Stimulated activated CD8-positive, alpha-beta memory T cell treated with anti-CD3 and anti-CD28 coated beads, Interleukin-4, amount 100 ng/mL, for 1 hour (primary cell): ENCODE measurements around the gene ADD2.
"Not testable (repeated sequence)": the region's sequence is repeated elsewhere in the genome, so short reads cannot be mapped to it uniquely, and the experiment has no call there.

Source experiments
- DNase-seq, 2 donors: peaks; one replicate each; pipeline ENCODE4 v3.0.0-alpha.2; 2020; ENCODE audit warnings: low read depth in 2 of 2, low spot score in 1 of 2

The ADD2 gene, protein sequence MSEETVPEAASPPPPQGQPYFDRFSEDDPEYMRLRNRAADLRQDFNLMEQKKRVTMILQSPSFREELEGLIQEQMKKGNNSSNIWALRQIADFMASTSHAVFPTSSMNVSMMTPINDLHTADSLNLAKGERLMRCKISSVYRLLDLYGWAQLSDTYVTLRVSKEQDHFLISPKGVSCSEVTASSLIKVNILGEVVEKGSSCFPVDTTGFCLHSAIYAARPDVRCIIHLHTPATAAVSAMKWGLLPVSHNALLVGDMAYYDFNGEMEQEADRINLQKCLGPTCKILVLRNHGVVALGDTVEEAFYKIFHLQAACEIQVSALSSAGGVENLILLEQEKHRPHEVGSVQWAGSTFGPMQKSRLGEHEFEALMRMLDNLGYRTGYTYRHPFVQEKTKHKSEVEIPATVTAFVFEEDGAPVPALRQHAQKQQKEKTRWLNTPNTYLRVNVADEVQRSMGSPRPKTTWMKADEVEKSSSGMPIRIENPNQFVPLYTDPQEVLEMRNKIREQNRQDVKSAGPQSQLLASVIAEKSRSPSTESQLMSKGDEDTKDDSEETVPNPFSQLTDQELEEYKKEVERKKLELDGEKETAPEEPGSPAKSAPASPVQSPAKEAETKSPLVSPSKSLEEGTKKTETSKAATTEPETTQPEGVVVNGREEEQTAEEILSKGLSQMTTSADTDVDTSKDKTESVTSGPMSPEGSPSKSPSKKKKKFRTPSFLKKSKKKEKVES

GRCh38 chr2:70767699-70768589 is at the start of gene ADD2:
Gene ADD2, minus strand, starts transcription at chr2:70768200. Its CDS starts 61,792 bp downstream, at chr2:70706408.
- no peak for DNase-seq

DNA sequence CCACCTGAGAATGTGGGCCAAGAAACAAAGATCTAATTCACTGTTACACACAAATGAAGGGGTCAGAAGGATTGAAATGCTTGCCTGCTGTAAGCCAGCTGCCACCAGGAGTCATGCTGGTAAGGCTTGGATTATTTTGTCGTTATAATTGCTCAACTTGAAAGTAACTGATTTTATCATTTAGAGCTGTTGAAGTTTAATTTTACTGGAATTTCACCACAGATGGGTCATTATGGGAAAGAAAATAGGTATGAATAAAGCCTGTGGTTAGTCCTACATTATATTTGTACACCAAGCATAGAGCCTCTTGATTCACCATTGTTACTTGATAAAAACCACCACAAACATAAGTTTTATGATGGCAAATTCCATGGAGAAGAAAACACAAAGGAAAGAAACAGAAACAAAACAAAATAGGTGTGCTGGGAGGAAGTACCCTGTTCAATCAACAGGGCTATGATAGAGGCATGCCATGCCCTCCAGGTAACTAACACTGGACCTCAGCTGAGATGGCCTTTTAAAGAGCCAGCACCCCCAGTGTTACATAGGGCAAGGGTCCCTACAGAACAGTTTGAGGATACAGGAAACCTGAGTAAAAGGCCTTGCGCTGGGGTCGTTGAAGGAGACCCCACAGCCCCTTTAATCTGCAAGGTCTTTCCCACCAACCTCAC is 49.4 kb upstream of the ADD2 start:
- DNase-seq, result no peak

- no peak for DNase-seq
Measured at GRCh38 chr2:70816726-70817125, 48.7 kb upstream of the ADD2 start.

- DNase-seq, result no peak
Measured at GRCh38 chr2:70808983-70809958, 41.3 kb upstream of the ADD2 start.

- DNase-seq, result no peak
Measured at GRCh38 chr2:70807828-70808118, 39.8 kb upstream of the ADD2 start.

GRCh38 chr2:70807102-70807827 is 39.3 kb upstream of the ADD2 start:
- DNase-seq, result no peak

- no peak for DNase-seq
Measured at GRCh38 chr2:70806620-70807019, 38.6 kb upstream of the ADD2 start.

- no peak for DNase-seq
Measured at GRCh38 chr2:70806013-70806412, 38.0 kb upstream of the ADD2 start.

- DNase-seq, result no peak
Measured at GRCh38 chr2:70801607-70802263, 33.7 kb upstream of the ADD2 start.

GRCh38 chr2:70799706-70800105 is 31.7 kb upstream of the ADD2 start:
- no peak for DNase-seq

DNA sequence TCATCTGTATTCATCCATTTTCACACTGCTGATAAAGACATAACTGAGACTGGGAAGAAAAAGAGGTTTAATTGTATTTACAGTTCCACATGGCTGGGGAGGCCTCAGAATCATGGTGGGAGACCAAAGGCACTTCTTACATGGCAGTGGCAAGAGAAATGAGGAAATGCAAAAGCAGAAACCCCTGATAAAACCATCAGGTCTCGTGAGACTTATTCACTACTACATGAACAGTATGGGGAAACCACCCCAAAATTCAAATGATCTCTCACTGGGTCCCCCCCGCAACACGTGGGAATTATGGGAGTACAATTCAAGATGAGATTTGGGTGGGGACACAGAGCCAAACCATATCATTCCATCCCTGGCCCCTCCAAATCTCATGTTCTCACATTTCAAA is 30.0 kb upstream of the ADD2 start:
- DNase-seq, result not testable (repeated sequence)

DNA sequence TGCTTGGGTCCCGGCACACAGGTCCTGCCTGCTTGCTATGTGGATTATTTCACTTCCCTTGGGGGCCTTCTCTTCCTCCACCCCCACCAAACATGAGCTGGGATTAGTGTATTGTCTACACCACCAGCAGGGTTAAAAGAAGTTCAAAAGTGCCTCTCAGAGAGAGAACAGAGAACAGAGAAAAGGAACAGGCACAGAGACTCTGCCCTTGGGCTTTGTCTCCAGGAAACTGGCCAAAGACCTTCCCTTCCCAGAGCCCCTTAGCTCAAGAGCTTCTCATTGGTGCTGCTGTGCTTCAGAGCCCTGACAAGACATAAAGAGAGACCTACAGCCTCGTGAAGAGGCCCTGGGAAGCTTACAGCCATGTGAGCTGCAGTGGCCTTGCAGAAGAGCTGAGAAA is 29.5 kb upstream of the ADD2 start:
- no peak for DNase-seq

- DNase-seq, result no peak
Measured at GRCh38 chr2:70796262-70796661, 28.3 kb upstream of the ADD2 start.

GRCh38 chr2:70795164-70795995 is 27.4 kb upstream of the ADD2 start:
- no peak for DNase-seq

DNA sequence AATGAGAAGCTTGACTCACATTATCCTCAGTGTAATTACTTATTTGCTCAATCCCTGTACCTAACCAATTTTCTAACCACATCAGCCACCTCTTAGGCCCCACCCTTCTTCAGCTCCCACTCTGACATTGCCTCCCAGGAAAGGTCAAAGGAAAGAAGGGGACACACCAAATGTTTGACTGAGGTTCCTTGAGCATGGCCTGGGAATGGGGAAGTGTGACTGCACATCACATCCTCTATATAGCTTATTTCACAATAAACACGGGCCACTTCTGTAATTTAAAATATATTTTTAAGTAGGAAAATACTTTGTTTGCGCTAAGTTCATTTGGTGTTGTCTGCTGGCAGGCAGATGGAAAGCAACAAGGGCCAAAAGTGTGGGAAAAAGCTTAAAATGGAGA is 25.4 kb upstream of the ADD2 start:
- no peak for DNase-seq

GRCh38 chr2:70790136-70790828 is 22.3 kb upstream of the ADD2 start, which contains the start of gene FIGLA:
Gene FIGLA, minus strand, starts transcription at chr2:70790643. Its CDS starts 5 bp downstream, at chr2:70790638.
- no peak for DNase-seq
